ENCODE measurements around the gene BANP. TPM values are rescaled to one million over a fixed set of nuclear protein-coding genes. Genes with fewer than 3 reads are reported as not detected.

The BANP gene
- total RNA-seq, 4 donors from 2014 or later: 7.4 to 45.5 (median 20.3) TPM

DNA sequence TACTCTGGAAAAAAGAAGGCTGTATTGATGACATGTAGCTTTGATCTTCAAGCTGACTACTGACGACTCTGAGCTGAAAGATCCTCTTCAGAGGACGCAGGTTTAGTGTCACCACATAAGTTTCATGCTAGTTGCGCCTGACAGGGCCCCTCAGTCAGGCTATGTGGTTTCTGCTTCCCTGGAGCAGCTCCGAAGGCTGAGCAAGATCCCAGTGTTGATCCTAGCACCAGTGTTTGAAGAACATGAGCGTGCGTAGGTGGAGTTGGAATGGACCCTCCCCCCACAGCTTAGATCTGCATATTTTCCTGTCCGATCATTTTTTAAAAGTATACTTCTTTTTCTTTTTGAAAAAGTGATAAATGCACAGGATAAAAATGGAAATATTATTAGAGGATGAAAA is 17.3 kb downstream of the BANP start:
- Histone ChIP-seq H3K36me3 (no peaks in the 10 kb centered on the region), H3K4me3 (no peak overlapping the region), H3K27me3 (no peaks in the 10 kb centered on the region), H3K27ac (no peak overlapping the region), H3K4me1 (peaks cover 9 to 12% of the 10 kb centered on the region in 2 donors), H3K9me3 (peaks cover 0 to 17% of the 10 kb centered on the region in 2 donors)
- TF ChIP-seq CTCF (IDR thresholded peaks at IDR 0.05) (no peak), POLR2A (IDR thresholded peaks at IDR 0.05) (no peak)
- intact Hi-C loops (cut with DNase I; ENCODE audit: low total_unique reads): no loop called here
- DNase-seq: no peak

- no peak overlapping the region for H3K27ac ChIP-seq
- no peak for TF ChIP-seq POLR2A (IDR thresholded peaks at IDR 0.05)
- TF ChIP-seq CTCF (IDR thresholded peaks at IDR 0.05): no peak
Measured at GRCh38 chr16:87970186-87970585, 19.0 kb downstream of the BANP start.

DNA sequence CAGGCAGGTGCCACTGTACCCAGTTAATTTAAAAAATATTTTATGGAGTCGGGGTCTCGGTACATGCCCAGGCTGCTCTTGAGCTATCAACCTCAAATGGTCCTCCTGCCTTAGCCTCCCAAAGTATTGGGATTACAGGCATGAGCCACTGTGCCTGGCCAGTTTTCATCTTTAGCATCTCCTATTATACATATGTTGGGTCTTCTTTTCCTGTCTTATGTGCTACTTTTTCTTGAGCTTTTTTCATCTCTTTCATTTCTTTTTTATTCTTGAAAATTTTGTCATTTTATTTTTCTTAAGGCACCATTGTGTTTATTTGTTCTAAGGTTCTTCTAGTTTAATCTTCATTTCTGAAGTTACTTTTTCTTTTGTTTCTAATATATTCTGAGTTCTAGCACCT is 20.7 kb downstream of the BANP start:
- Histone ChIP-seq H3K9me3 (peaks cover 0 to 17% of the 10 kb centered on the region in 2 donors), H3K36me3 (no peaks in the 10 kb centered on the region), H3K27ac (no peak overlapping the region), H3K27me3 (no peaks in the 10 kb centered on the region), H3K4me1 (peaks cover under 1% of the 10 kb centered on the region in 2 donors), H3K4me3 (no peak overlapping the region)
- no peak for DNase-seq
- intact Hi-C loops (cut with DNase I; ENCODE audit: low total_unique reads): no loop called here
- TF ChIP-seq CTCF (IDR thresholded peaks at IDR 0.05) (no peak), POLR2A (IDR thresholded peaks at IDR 0.05) (no peak)

More at GRCh38 chr16:87970186-87970585, 19.0 kb downstream of the BANP start:
- intact Hi-C loops (cut with DNase I; ENCODE audit: low total_unique reads): no loop called here
- Histone ChIP-seq H3K27me3 (no peaks in the 10 kb centered on the region), H3K9me3 (peaks cover 0 to 17% of the 10 kb centered on the region in 2 donors), H3K4me1 (peaks cover 9 to 12% of the 10 kb centered on the region in 2 donors), H3K36me3 (no peaks in the 10 kb centered on the region), H3K4me3 (no peak overlapping the region)
- DNase-seq: no peak

DNA sequence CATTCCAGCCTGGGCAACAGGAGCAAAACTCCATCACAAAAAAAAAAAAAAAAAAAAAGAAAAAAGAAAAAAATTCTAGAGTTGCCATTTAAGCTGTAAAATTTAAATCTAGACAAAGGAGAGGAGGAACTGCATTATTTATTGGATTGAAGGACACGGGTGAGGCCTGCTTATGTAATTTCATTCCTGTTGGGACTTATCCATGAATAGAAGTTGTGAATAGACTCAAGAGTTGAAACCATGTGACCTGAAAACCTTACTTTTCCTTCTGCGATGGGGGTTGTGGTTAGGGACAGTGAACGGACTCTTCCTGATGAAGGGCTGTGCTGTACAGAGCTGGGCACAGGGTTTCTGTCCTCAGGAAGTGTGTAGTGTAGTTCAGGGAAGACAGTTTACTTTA is 22.5 kb downstream of the BANP start:
- H3K36me3 ChIP-seq: no peaks in the 10 kb centered on the region
- H3K4me3 ChIP-seq: no peak overlapping the region
- no peaks in the 10 kb centered on the region for H3K27me3 ChIP-seq
- H3K4me1 ChIP-seq: no peaks in the 10 kb centered on the region
- H3K27ac ChIP-seq: no peak overlapping the region
- intact Hi-C loops (cut with DNase I; ENCODE audit: low total_unique reads): no loop called here
- H3K9me3 ChIP-seq: peaks cover 0 to 17% of the 10 kb centered on the region in 2 donors
- no peak for TF ChIP-seq CTCF (IDR thresholded peaks at IDR 0.05)
- TF ChIP-seq POLR2A (IDR thresholded peaks at IDR 0.05): no peak
- no peak for DNase-seq

- H3K27me3 ChIP-seq: no peaks in the 10 kb centered on the region
- DNase-seq: no peak
- H3K36me3 ChIP-seq: no peaks in the 10 kb centered on the region
- TF ChIP-seq CTCF (IDR thresholded peaks at IDR 0.05) (no peak), POLR2A (IDR thresholded peaks at IDR 0.05) (no peak)
- no peak overlapping the region for H3K27ac ChIP-seq
- no peak overlapping the region for H3K4me3 ChIP-seq
- H3K9me3 ChIP-seq: peaks cover 0 to 17% of the 10 kb centered on the region in 2 donors
- no peaks in the 10 kb centered on the region for H3K4me1 ChIP-seq
- intact Hi-C loops (cut with DNase I; ENCODE audit: low total_unique reads): no loop called here
Measured at GRCh38 chr16:87974178-87974577, 22.9 kb downstream of the BANP start.
